ENCODE measurements around the gene MAPT. TPM values are rescaled to one million over a fixed set of nuclear protein-coding genes. Genes with fewer than 3 reads are reported as not detected.

Gene MAPT
- total RNA-seq, 4 donors from 2014 or later = 1.7 to 2.3 (median 1.8) TPM

GRCh38 chr17:45974916-45975630, 80.7 kb downstream of the MAPT start:
- Histone ChIP-seq H3K36me3 (no peaks in the 10 kb centered on the region), H3K9me3 (no peaks in the 10 kb centered on the region), H3K4me1 (peaks cover 0 to 8% (median 0%) of the 10 kb centered on the region in 4 donors), H3K27me3 (no peaks in the 10 kb centered on the region), H3K4me3 (no peak overlapping the region), H3K27ac (no peak overlapping the region)
- in situ Hi-C loops (cut with MboI; ENCODE audit: low pct_ligation_motif_present in 1 of 4, low pct_unique_long_range_greater_than_20kb in 1 of 4, low sequenced_read_pairs in 3 of 4) (no loop called here), intact Hi-C loops (cut with DNase I; ENCODE audit: low total_unique reads) (no loop called here)
- TF ChIP-seq CTCF (IDR thresholded peaks at IDR 0.05) = no peak
- no peak for TF ChIP-seq POLR2AphosphoS5 (IDR thresholded peaks at IDR 0.05)
- TF ChIP-seq EP300 (IDR thresholded peaks at IDR 0.05; ENCODE audit: low read depth) = no peak
- no peak for TF ChIP-seq POLR2A (IDR thresholded peaks at IDR 0.05)
- WGBS, 2 donors (ENCODE audit: low coverage in 1 of 2) = 90 to 98% methylated on average over 5 to 10 of the region's 10 CpGs
- DNase-seq = no peak

- no peak overlapping the region for H3K4me3 ChIP-seq
- H3K27ac ChIP-seq = no peak overlapping the region
- in situ Hi-C loops (cut with MboI; ENCODE audit: low pct_ligation_motif_present in 1 of 4, low pct_unique_long_range_greater_than_20kb in 1 of 4, low sequenced_read_pairs in 3 of 4) (no loop called here), intact Hi-C loops (cut with DNase I; ENCODE audit: low total_unique reads) (no loop called here)
- H3K4me1 ChIP-seq = peaks cover 0 to 8% (median 0%) of the 10 kb centered on the region in 4 donors
- H3K36me3 ChIP-seq = no peaks in the 10 kb centered on the region
- no peaks in the 10 kb centered on the region for H3K27me3 ChIP-seq
- no peak for DNase-seq
- WGBS, 2 donors (ENCODE audit: low coverage in 1 of 2) = 74 to 100% methylated on average over 3 to 8 of the region's 8 CpGs
- no peaks in the 10 kb centered on the region for H3K9me3 ChIP-seq
- no peak for TF ChIP-seq EP300 (IDR thresholded peaks at IDR 0.05; ENCODE audit: low read depth)
- no peak for TF ChIP-seq POLR2AphosphoS5 (IDR thresholded peaks at IDR 0.05)
- TF ChIP-seq CTCF (IDR thresholded peaks at IDR 0.05) = no peak
- TF ChIP-seq POLR2A (IDR thresholded peaks at IDR 0.05) = no peak
Measured at GRCh38 chr17:45975640-45976295, 81.4 kb downstream of the MAPT start.

GRCh38 chr17:45976391-45976754, 82.0 kb downstream of the MAPT start:
- no peaks in the 10 kb centered on the region for H3K27me3 ChIP-seq
- no peaks in the 10 kb centered on the region for H3K36me3 ChIP-seq
- no peak overlapping the region for H3K27ac ChIP-seq
- WGBS, 2 donors (ENCODE audit: low coverage in 1 of 2) = 95% methylated on average over 2 of the region's 2 CpGs; no CpG with 5 or more reads in 1 of the 2 donors
- no peak for TF ChIP-seq POLR2A (IDR thresholded peaks at IDR 0.05)
- no peak for TF ChIP-seq POLR2AphosphoS5 (IDR thresholded peaks at IDR 0.05)
- no peak for TF ChIP-seq CTCF (IDR thresholded peaks at IDR 0.05)
- TF ChIP-seq EP300 (IDR thresholded peaks at IDR 0.05; ENCODE audit: low read depth) = no peak
- no peak for DNase-seq
- in situ Hi-C loops (cut with MboI; ENCODE audit: low pct_ligation_motif_present in 1 of 4, low pct_unique_long_range_greater_than_20kb in 1 of 4, low sequenced_read_pairs in 3 of 4) = no loop called here
- intact Hi-C loops (cut with DNase I; ENCODE audit: low total_unique reads) = no loop called here
- H3K4me3 ChIP-seq = no peak overlapping the region
- H3K4me1 ChIP-seq = peaks cover 0 to 8% (median 0%) of the 10 kb centered on the region in 4 donors
- no peaks in the 10 kb centered on the region for H3K9me3 ChIP-seq

- H3K36me3 ChIP-seq = no peaks in the 10 kb centered on the region
- no peak for DNase-seq
- in situ Hi-C loops (cut with MboI; ENCODE audit: low pct_ligation_motif_present in 1 of 4, low pct_unique_long_range_greater_than_20kb in 1 of 4, low sequenced_read_pairs in 3 of 4) (no loop called here), intact Hi-C loops (cut with DNase I; ENCODE audit: low total_unique reads) (no loop called here)
- 71 to 92% methylated on average over 1 to 15 of the region's 18 CpGs for WGBS, 2 donors (ENCODE audit: low coverage in 1 of 2)
- TF ChIP-seq CTCF (IDR thresholded peaks at IDR 0.05) (no peak), POLR2AphosphoS5 (IDR thresholded peaks at IDR 0.05) (no peak), EP300 (IDR thresholded peaks at IDR 0.05; ENCODE audit: low read depth) (no peak), POLR2A (IDR thresholded peaks at IDR 0.05) (no peak)
- H3K4me1 ChIP-seq = peaks cover 0 to 8% (median 0%) of the 10 kb centered on the region in 4 donors
- no peaks in the 10 kb centered on the region for H3K9me3 ChIP-seq
- no peaks in the 10 kb centered on the region for H3K27me3 ChIP-seq
- H3K4me3 ChIP-seq = no peak overlapping the region
- no peak overlapping the region for H3K27ac ChIP-seq
Measured at GRCh38 chr17:45976755-45977505, 82.6 kb downstream of the MAPT start.
